K562 (cell line): ENCODE measurements around the gene MFSD2B. TPM values are rescaled to one million over a fixed set of nuclear protein-coding genes. Genes with fewer than 3 reads are reported as not detected.

Experiments
- ATF3 ChIP-seq, 2 experiments: fragments of 450-650 bp in 1 of 2; sonication (generic) in 1 of 2; formaldehyde crosslinking in 1 of 2; IDR thresholded peaks in 1 of 2; conservative IDR thresholded peaks in 1 of 2; 2 replicates each; pipeline versions ENCODE4 v1.6.1 to v1.8.1; 2016 to 2023; ENCODE audit warnings: mild to moderate bottlenecking in 2 of 2, moderate library complexity in 2 of 2, inconsistent platforms in 1 of 2, missing genetic modification reagents in 1 of 2
- CEBPZ ChIP-seq: fragments of 150-350 bp; IDR thresholded peaks from 2 replicates; pipeline ENCODE4 v1.6.1; 2014; ENCODE audit warnings: low read depth, mild to moderate bottlenecking, low read length, borderline replicate concordance
- DPF2 ChIP-seq: fragments of 450-650 bp; IDR thresholded peaks from 2 replicates; pipeline ENCODE4 v1.6.1; 2016
- ELK3 ChIP-seq: fragments of 450-650 bp; formaldehyde crosslinking; IDR thresholded peaks from 2 replicates; pipeline ENCODE4 v1.4.0; 2020; ENCODE audit warnings: mild to moderate bottlenecking
- FOXJ2 ChIP-seq: fragments of 200-800 bp; sonication (Bioruptor generic); IDR thresholded peaks from 2 replicates; pipeline ENCODE4 v1.6.1; 2016; ENCODE audit warnings: missing genetic modification characterization, missing compliant biosample characterization
- KDM1A ChIP-seq, 2 experiments: fragments of 450-650 bp; IDR thresholded peaks; 2 replicates each; pipeline ENCODE4 v1.6.1; 2016; ENCODE audit warnings: mild to moderate bottlenecking in 2 of 2
- MBD2 ChIP-seq: sonication (generic); IDR thresholded peaks from 2 replicates; pipeline ENCODE4 v1.6.1; 2016; ENCODE audit warnings: low read depth, borderline replicate concordance
- NFIC ChIP-seq: fragments of 450-650 bp; IDR thresholded peaks from 2 replicates; pipeline ENCODE4 v1.6.1; 2017; ENCODE audit warnings: mild to moderate bottlenecking, inconsistent platforms
- NR1H2 ChIP-seq: sonication (generic); formaldehyde crosslinking; IDR thresholded peaks from 2 replicates; pipeline ENCODE4 v1.4.0; 2020; ENCODE audit warnings: mild to moderate bottlenecking, missing genetic modification reagents
- NR3C1 ChIP-seq: sonication (generic); formaldehyde crosslinking; IDR thresholded peaks from 2 replicates; pipeline ENCODE4 v1.8.1; 2022; ENCODE audit warnings: missing genetic modification reagents
- SMAD3 ChIP-seq: fragments of 450-650 bp; formaldehyde crosslinking; conservative IDR thresholded peaks from 2 replicates; pipeline ENCODE4 v1.4.0; 2020; ENCODE audit warnings: mild to moderate bottlenecking
- VEZF1 ChIP-seq: fragments of 200-800 bp; sonication (Bioruptor generic); IDR thresholded peaks from 2 replicates; pipeline ENCODE4 v1.6.1; 2017; ENCODE audit warnings: missing genetic modification characterization, missing compliant biosample characterization
- ZMIZ1 ChIP-seq, 2 experiments: fragments of 150-350 bp in 1 of 2; IDR thresholded peaks; 2 replicates each; pipeline ENCODE4 v1.6.1; 2012 to 2016; ENCODE audit warnings: low read depth in 2 of 2, low read length in 2 of 2, mild to moderate bottlenecking in 1 of 2, moderate library complexity in 1 of 2
- polyA plus RNA-seq, 8 experiments: library from polyadenylated mRNA; depleted of rRNA in 4 of 8; stranded (reverse) in 5 of 8; unstranded in 3 of 8; fragments of >200 nt; fragmentation: Nextera tagmentation in 2 of 8; fragmentation: Illumina TruSeq in 1 of 8; extraction: Ambion mirVana in 2 of 8; extraction: Trizol in 1 of 8; gene quantifications; 2 replicates each; pipeline versions ENCODE4 v1.2.1 to v1.2.3, GENCODE V29; 2011 to 2014; ENCODE audit warnings: inconsistent platforms in 1 of 8, missing spikeins in 1 of 8
- total RNA-seq, 7 experiments: library from RNA; depleted of rRNA in 6 of 7; stranded (reverse); fragments of >200 nt in 6 of 7; fragmentation: Illumina TruSeq in 2 of 7; extraction: Trizol in 2 of 7; gene quantifications; 2 replicates each; pipeline versions ENCODE4 v1.2.1 to v1.2.3, GENCODE V29; 2011 to 2021; ENCODE audit warnings: low replicate concordance in 1 of 7

MFSD2B gene
- total and polyA plus RNA-seq, 9 of the 15 experiments (the other 6 are each of a cell fraction or from before 2014, with no cell fraction given), result 2.6 to 10.9 (median 6.8) TPM

- TF ChIP-seq CEBPZ, result no peak
- TF ChIP-seq NR1H2 (CRISPR knock-in tag), result no peak
- TF ChIP-seq NR3C1 (CRISPR knock-in tag), result no peak
- no peak for TF ChIP-seq ELK3 (CRISPR knock-in tag)
- peak; percentile 92 for TF ChIP-seq SMAD3 (CRISPR knock-in tag)
- peak; percentile 91 for TF ChIP-seq NFIC
- TF ChIP-seq KDM1A (IDR thresholded peaks at IDR 0.05), result peak; percentile 56 to 60; a peak in 2 of 4 replicates
- TF ChIP-seq DPF2, result peak; percentile 99
- peak; percentile 72 for TF ChIP-seq ATF3 (IDR thresholded peaks at IDR 0.05)
- no peak for TF ChIP-seq ATF3 (CRISPR knock-in tag; conservative IDR thresholded peaks at IDR 0.05)
- peak; percentile 84; the same call in 1 of the 2 replicates for TF ChIP-seq FOXJ2 (tag)
- TF ChIP-seq MBD2, result peak; percentile 87
- peak; percentile 93 for TF ChIP-seq VEZF1 (CRISPR knock-in tag)
- TF ChIP-seq ZMIZ1 (IDR thresholded peaks at IDR 0.05; ENCODE audit: low read depth in 2 of 2, low read length in 2 of 2), result peak in 1 of 2 experiments; percentile 96; a peak in 2 of 4 replicates
Observed at GRCh38 chr2:24011250-24012104, 1.6 kb downstream of the MFSD2B start (continued).
